ENCODE results near the gene BACH1. TPM values are rescaled to one million over a fixed set of nuclear protein-coding genes. Genes with fewer than 3 reads are reported as not detected.

Gene BACH1
- total and polyA plus RNA-seq, 2 of the 8 experiments (the other 6 are each of a cell fraction or from before 2014, with no cell fraction given), result 6.9 to 50.7 TPM

DNA sequence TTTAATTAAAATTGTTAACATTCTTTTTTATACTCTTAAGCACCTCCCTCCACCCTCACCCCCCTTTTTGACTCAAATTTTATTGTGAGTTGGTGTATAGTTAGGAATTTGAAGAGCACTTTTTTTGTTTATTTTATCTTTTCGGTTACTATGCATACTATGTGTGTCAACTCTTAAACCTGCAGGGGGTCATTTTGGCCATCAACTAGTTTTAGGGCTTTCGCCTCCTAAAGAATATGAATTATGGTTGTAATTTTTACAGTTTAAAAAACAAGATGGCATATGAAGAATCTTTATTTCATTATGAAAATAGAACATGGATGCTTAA lies 9.7 kb downstream of the BACH1 start:
- no peak overlapping the region for H2BK120ac ChIP-seq (replicated peaks; ENCODE audit: low read depth, low read length)
- no peak overlapping the region for H4K5ac ChIP-seq (ENCODE audit: insufficient read length, low read depth, low read length)
- peaks cover 0 to 5% of the 10 kb centered on the region in 2 experiments for H4K20me1 ChIP-seq (replicated peaks in 1 of 2; ENCODE audit: control insufficient read depth in 1 of 2, insufficient read depth in 2 of 2, low read length in 2 of 2)
- ChIA-PET CTCF (ENCODE audit: partially characterized antibody) (interaction anchor here (0.6 kb wide), 1 partner anchor 216 kb away, joined by 3 read pairs; no protein-coding TSS in a partner anchor), POLR2A (ENCODE audit: partially characterized antibody) (interaction anchor here (2.5 kb wide), 1 partner anchor 9 kb away, joined by 9 read pairs; the partner anchor contains the start of gene BACH1)
- H3K4me2 ChIP-seq (ENCODE audit: insufficient read depth in 1 of 2, low read depth in 2 of 2, low read length in 2 of 2), result no peak overlapping the region
- H4K8ac ChIP-seq (ENCODE audit: extremely low read depth, insufficient read depth, low read length), result no peak overlapping the region
- no peak overlapping the region for H4K91ac ChIP-seq (replicated peaks; ENCODE audit: insufficient read length, low read length)
- no peaks in the 10 kb centered on the region for H3K27me3 ChIP-seq (replicated peaks in 1 of 4; ENCODE audit: control insufficient read depth in 3 of 4, extremely low read depth in 1 of 4, insufficient read depth in 3 of 4, low read length in 3 of 4)
- no peak overlapping the region for H2BK12ac ChIP-seq (ENCODE audit: low read depth, low read length)
- H3K4ac ChIP-seq (replicated peaks; ENCODE audit: insufficient read length, low read depth, low read length), result no peak overlapping the region
- H3K36me3 ChIP-seq (ENCODE audit: control insufficient read depth in 2 of 4, insufficient read depth in 4 of 4, low read length in 3 of 4), result no peaks in the 10 kb centered on the region; a peak in 1 of 8 replicates
- no peak overlapping the region for H2BK20ac ChIP-seq (ENCODE audit: low read length)
- no peak overlapping the region for H3K18ac ChIP-seq (ENCODE audit: extremely low read depth, low read length)
- no peak overlapping the region for H3K4me3 ChIP-seq (ENCODE audit: extremely low read depth in 1 of 4, insufficient read depth in 2 of 4, low read depth in 3 of 4, low read length in 4 of 4)
- H3K56ac ChIP-seq (replicated peaks; ENCODE audit: insufficient read length, low read depth, low read length), result no peak overlapping the region
- peaks cover 0 to 3% (median 1%) of the 10 kb centered on the region in 4 experiments; a peak in 2 of 7 replicates for H3K4me1 ChIP-seq (replicated peaks in 1 of 4; ENCODE audit: control insufficient read depth in 3 of 4, insufficient read depth in 4 of 4, low read length in 3 of 4)
- no peak overlapping the region for H2AFZ ChIP-seq (ENCODE audit: low read length)
- H3K23me2 ChIP-seq (ENCODE audit: low read depth, low read length), result no peaks in the 10 kb centered on the region; the same call in 1 of the 2 replicates
- H2BK15ac ChIP-seq (ENCODE audit: low read length), result no peak overlapping the region
- no peak overlapping the region for H2AK5ac ChIP-seq (ENCODE audit: low read depth, low read length)
- 92% methylated on average over 2 of the region's 2 CpGs; no CpG with 5 or more reads in 1 of the 2 experiments for WGBS, 2 experiments (ENCODE audit: extremely low coverage in 1 of 2, insufficient coverage in 1 of 2, insufficient read length in 1 of 2, insufficient replicate concordance in 2 of 2, low coverage in 1 of 2, low lambda C conversion rate in 2 of 2, missing lambda C conversion rate in 1 of 2)
- no peak overlapping the region for H3K27ac ChIP-seq (ENCODE audit: low read depth, low read length)
- no peak overlapping the region for H3K23ac ChIP-seq (ENCODE audit: insufficient read length)
- no peak overlapping the region for H2BK5ac ChIP-seq (ENCODE audit: low read depth, low read length)
- FAIRE-seq (no peak), DNase-seq (ENCODE audit: low read depth in 1 of 2, low spot score in 2 of 2) (no peak)
- peaks cover 6% of the 10 kb centered on the region for H3K79me1 ChIP-seq (ENCODE audit: low read depth, low read length)
- no peak overlapping the region for H3K9ac ChIP-seq (replicated peaks in 1 of 4; ENCODE audit: extremely low read depth in 1 of 4, low read depth in 3 of 4, low read length in 3 of 4)
- no peaks in the 10 kb centered on the region for H3K9me3 ChIP-seq (ENCODE audit: insufficient read depth in 2 of 2, low read depth in 1 of 2, low read length in 1 of 2)
- peaks cover 17 to 100% of the 10 kb centered on the region in 2 experiments; a peak in 3 of 4 replicates for H3K79me2 ChIP-seq (ENCODE audit: control insufficient read depth in 1 of 2, insufficient read depth in 2 of 2, low read length in 2 of 2)
- H3K14ac ChIP-seq (ENCODE audit: insufficient read length), result no peak overlapping the region
- no peak for TF ChIP-seq POU5F1 (IDR thresholded peaks at IDR 0.05; ENCODE audit: low read depth, low read length)
- no peak for TF ChIP-seq JUN (IDR thresholded peaks at IDR 0.05; ENCODE audit: low read depth, low read length)
- TF ChIP-seq, protein P1, sequence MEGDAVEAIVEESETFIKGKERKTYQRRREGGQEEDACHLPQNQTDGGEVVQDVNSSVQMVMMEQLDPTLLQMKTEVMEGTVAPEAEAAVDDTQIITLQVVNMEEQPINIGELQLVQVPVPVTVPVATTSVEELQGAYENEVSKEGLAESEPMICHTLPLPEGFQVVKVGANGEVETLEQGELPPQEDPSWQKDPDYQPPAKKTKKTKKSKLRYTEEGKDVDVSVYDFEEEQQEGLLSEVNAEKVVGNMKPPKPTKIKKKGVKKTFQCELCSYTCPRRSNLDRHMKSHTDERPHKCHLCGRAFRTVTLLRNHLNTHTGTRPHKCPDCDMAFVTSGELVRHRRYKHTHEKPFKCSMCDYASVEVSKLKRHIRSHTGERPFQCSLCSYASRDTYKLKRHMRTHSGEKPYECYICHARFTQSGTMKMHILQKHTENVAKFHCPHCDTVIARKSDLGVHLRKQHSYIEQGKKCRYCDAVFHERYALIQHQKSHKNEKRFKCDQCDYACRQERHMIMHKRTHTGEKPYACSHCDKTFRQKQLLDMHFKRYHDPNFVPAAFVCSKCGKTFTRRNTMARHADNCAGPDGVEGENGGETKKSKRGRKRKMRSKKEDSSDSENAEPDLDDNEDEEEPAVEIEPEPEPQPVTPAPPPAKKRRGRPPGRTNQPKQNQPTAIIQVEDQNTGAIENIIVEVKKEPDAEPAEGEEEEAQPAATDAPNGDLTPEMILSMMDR (IDR thresholded peaks at IDR 0.05; ENCODE audit: control extremely low read depth in 1 of 3, insufficient read depth in 1 of 3, low read depth in 1 of 3, low read length in 3 of 3), result no peak
- no peak for TF ChIP-seq RBBP5 (IDR thresholded peaks at IDR 0.05; ENCODE audit: borderline replicate concordance, low read depth, low read length)
- no peak for TF ChIP-seq ZNF274 (IDR thresholded peaks at IDR 0.05; ENCODE audit: borderline replicate concordance, extremely low read depth, low read length)
- no peak for TF ChIP-seq SIX5 (IDR thresholded peaks at IDR 0.05; ENCODE audit: low read depth, low read length)
- TF ChIP-seq, protein P2, sequence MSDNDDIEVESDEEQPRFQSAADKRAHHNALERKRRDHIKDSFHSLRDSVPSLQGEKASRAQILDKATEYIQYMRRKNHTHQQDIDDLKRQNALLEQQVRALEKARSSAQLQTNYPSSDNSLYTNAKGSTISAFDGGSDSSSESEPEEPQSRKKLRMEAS (IDR thresholded peaks at IDR 0.05), result no peak
- no peak for TF ChIP-seq GTF2F1 (IDR thresholded peaks at IDR 0.05; ENCODE audit: borderline replicate concordance, low read depth, low read length)
- TF ChIP-seq BCL11A (IDR thresholded peaks at IDR 0.05; ENCODE audit: low read depth in 2 of 2, low read length in 2 of 2), result no peak
- TF ChIP-seq JUND (IDR thresholded peaks at IDR 0.05; ENCODE audit: low read length), result no peak
- no peak for TF ChIP-seq PHF8 (conservative IDR thresholded peaks at IDR 0.05; ENCODE audit: low read depth, low read length)
- TF ChIP-seq EZH2 (IDR thresholded peaks at IDR 0.05; ENCODE audit: low read depth, low read length, severe bottlenecking), result no peak

All from H1 (cell line).